SK-N-DZ (cell line): ENCODE measurements around the gene MRNIP.

ENCODE experiments used
- DNase-seq: peaks from one replicate; pipeline ENCODE4 v3.0.0-alpha.2; 2015; ENCODE audit warnings: low spot score

MRNIP gene

GRCh38 chr5:179887802-179888201 is 29.2 kb upstream of the MRNIP start:
- DNase-seq: no peak

GRCh38 chr5:179887095-179887494 is 28.5 kb upstream of the MRNIP start:
- DNase-seq: no peak

GRCh38 chr5:179886190-179886911 is 27.7 kb upstream of the MRNIP start:
- no peak for DNase-seq

- no peak for DNase-seq
These were observed 27.0 kb upstream of the MRNIP start for GRCh38 chr5:179885491-179886090.

- DNase-seq: no peak
These were observed 24.5 kb upstream of the MRNIP start for GRCh38 chr5:179883163-179883562.

- DNase-seq: no peak
These were observed 23.7 kb upstream of the MRNIP start for GRCh38 chr5:179882338-179882737.

GRCh38 chr5:179880848-179881590 is 22.4 kb upstream of the MRNIP start:
- no peak for DNase-seq

GRCh38 chr5:179880066-179880650 is 21.5 kb upstream of the MRNIP start:
- DNase-seq: no peak

- DNase-seq: no peak
These were observed 21.0 kb upstream of the MRNIP start for GRCh38 chr5:179879690-179880010.

- DNase-seq: no peak
These were observed 20.5 kb upstream of the MRNIP start for GRCh38 chr5:179879003-179879689.

- DNase-seq: no peak
These were observed 19.8 kb upstream of the MRNIP start for GRCh38 chr5:179878222-179879002.

- DNase-seq: no peak
These were observed 18.0 kb upstream of the MRNIP start for GRCh38 chr5:179876610-179876952.

GRCh38 chr5:179875741-179876609 is 17.4 kb upstream of the MRNIP start:
- no peak for DNase-seq

- DNase-seq: no peak
These were observed 16.1 kb upstream of the MRNIP start for GRCh38 chr5:179874536-179875292.

- no peak for DNase-seq
These were observed 15.5 kb upstream of the MRNIP start for GRCh38 chr5:179874136-179874535.

GRCh38 chr5:179873588-179874110 is 15.0 kb upstream of the MRNIP start:
- DNase-seq: no peak

- DNase-seq: no peak
These were observed 14.4 kb upstream of the MRNIP start for GRCh38 chr5:179872828-179873575.

GRCh38 chr5:179872055-179872827 is 13.6 kb upstream of the MRNIP start:
- DNase-seq: no peak
